Kidney epithelial cell (primary cell): ENCODE results near the gene ATOSB. TPM values are rescaled to one million over a fixed set of nuclear protein-coding genes. Genes with fewer than 3 reads are reported as not detected.
"Not testable (repeated sequence)": the region's sequence is repeated elsewhere in the genome, so short reads cannot be mapped to it uniquely, and the experiment has no call there.

Experiments used
- DNase-seq: peaks from one replicate; pipeline ENCODE4 v3.0.0-alpha.2; 2010; ENCODE audit warnings: low read depth
- H3K27me3 ChIP-seq: 2 replicates; pipeline ENCODE4 v1.6.0; 2011; ENCODE audit warnings: low read length; ENCODE audit not compliant: control insufficient read depth, insufficient read depth
- H3K36me3 ChIP-seq: 2 replicates; pipeline ENCODE4 v1.5.1; 2011; ENCODE audit warnings: low read length; ENCODE audit not compliant: control insufficient read depth, insufficient read depth
- H3K4me3 ChIP-seq: 2 replicates; pipeline ENCODE4 v1.5.1; 2011; ENCODE audit warnings: low read depth, mild to moderate bottlenecking, control low read depth, low read length
- CTCF ChIP-seq: IDR thresholded peaks from 2 replicates; pipeline ENCODE4 v1.5.1; 2011; ENCODE audit warnings: mild to moderate bottlenecking, moderate library complexity, low read length, control low read depth, inconsistent platforms; ENCODE audit not compliant: insufficient read depth, poor library complexity, severe bottlenecking
- total RNA-seq: library from RNA; depleted of rRNA; stranded (reverse); fragments of >200 nt; gene quantifications from 2 replicates; pipeline ENCODE4 v1.2.3, GENCODE V29; 2015

The ATOSB gene
- total RNA-seq, 1 donor from 2014 or later = 37.1 TPM

DNA sequence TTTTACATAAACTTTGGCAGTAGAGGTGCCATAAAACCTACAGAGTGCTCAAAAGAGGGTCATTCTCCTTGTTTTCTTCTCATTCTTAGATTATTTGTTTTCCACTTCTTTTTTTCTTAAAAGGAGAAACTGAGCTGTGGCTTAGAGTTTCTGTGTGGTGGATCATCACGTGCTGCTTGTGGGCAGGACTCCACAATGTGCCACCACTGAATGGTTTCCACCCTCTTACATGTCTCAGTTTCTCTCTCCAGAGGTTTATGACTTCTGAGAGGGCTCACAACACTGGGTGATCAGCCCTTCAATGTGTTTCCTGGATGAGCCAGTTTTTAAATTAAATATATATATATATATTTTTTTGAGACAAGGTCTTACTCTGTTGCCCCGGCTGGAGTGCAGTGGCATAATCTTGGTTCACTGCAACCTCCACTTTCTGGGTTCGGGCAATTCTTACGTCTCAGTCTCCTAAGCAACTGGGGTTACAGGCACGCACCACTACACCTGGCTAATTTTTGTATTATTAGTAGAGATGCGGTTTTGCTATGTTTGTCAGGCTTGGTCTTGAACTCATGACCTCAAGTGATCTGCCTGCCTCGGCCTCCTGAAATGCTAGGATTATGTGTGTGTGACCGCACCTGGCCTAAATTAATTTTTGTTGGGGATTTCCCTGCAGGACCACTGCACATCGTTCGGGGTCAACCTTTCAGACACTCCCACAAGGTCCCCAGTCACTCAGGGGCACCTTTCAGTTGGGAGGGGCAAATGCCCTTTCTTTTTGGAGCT is 43.0 kb upstream of the ATOSB start:
- TF ChIP-seq CTCF = no peak
- DNase-seq = no peak
- H3K27me3 ChIP-seq = no peaks in the 10 kb centered on the region
- no peaks in the 10 kb centered on the region for H3K36me3 ChIP-seq
- H3K4me3 ChIP-seq = no peak overlapping the region

- not testable (repeated sequence) for H3K4me3 ChIP-seq, DNase-seq, H3K27me3 ChIP-seq, H3K36me3 ChIP-seq
Observed at GRCh38 chr9:35157836-35158235, 42.2 kb upstream of the ATOSB start.

DNA sequence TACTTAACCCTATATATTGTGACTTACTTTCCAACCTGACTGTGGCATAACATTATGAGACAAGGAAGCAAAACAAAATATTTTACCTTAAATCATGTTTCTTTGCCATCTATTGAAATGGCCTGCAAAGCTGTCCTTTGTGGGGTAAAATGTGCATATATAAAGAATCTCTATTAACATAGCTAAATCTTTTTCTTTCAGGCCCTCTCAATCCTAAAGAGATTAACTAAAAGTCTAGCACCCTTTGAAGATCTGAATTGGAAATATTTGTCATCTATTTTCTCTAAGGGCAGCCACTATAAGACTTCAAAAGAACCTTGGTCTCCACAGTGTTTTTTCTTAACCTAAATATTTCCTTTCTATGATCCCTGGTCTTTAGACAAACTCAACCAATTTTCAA is 41.1 kb upstream of the ATOSB start:
- TF ChIP-seq CTCF = no peak
- Histone ChIP-seq H3K36me3 (no peaks in the 10 kb centered on the region), H3K4me3 (no peak overlapping the region), H3K27me3 (no peaks in the 10 kb centered on the region)
- no peak for DNase-seq

DNA sequence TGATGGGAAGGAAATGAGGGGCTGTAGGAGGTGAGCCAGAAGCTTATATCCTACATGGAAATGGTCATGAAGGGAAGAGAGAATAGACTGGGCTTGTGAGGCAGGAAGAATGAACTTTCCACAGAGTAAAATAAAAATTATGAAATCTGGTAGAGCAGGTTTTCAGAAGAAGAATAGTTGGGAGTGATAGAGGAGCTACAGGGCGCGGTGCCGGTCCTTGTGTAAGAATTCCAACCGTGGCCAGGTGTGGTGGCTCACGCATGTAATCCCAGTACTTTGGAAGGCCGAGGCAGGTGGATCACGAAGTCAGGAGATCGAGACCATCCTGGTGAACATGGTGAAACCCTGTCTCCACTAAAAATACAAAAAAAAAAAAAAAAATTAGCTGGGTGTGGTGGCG is 37.3 kb upstream of the ATOSB start:
- no peak for DNase-seq
- no peaks in the 10 kb centered on the region for H3K36me3 ChIP-seq
- no peaks in the 10 kb centered on the region for H3K27me3 ChIP-seq
- TF ChIP-seq CTCF = no peak
- H3K4me3 ChIP-seq = no peak overlapping the region

GRCh38 chr9:35147941-35148563 is 32.4 kb upstream of the ATOSB start:
- H3K27me3 ChIP-seq, H3K4me3 ChIP-seq, H3K36me3 ChIP-seq, DNase-seq: not testable (repeated sequence)

DNA sequence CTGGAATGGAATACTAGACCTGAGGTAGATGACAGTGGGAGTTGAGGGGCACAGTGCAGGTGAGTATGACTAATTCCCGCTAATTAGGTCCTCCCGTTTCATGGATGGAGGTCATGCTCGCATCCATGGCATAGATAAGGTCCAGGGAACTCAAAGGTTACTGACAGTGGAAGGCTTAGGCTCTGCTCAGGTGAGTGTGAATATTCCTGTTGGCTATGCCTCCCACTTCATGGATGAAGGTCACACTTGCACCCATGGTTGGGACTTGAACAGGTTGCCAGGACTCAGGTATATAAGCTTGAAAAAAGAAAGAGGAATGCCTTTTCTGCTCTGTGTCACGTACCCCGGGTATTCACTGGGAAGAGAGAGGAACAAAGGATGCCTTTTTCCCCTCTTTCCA is 26.4 kb upstream of the ATOSB start:
- Histone ChIP-seq H3K4me3 (no peak overlapping the region), H3K36me3 (no peaks in the 10 kb centered on the region), H3K27me3 (no peaks in the 10 kb centered on the region)
- TF ChIP-seq CTCF = no peak
- DNase-seq = no peak

- TF ChIP-seq CTCF = no peak
- no peaks in the 10 kb centered on the region for H3K27me3 ChIP-seq
- no peak overlapping the region for H3K4me3 ChIP-seq
- DNase-seq = no peak
- H3K36me3 ChIP-seq = no peaks in the 10 kb centered on the region
Observed at GRCh38 chr9:35140093-35140492, 24.4 kb upstream of the ATOSB start.
